ENCODE results near the gene STUB1.

STUB1 gene

GRCh38 chr16:678209-678857 is 1.9 kb upstream of the STUB1 start:
- Histone ChIP-seq H3K4me3 (ENCODE audit: low read depth, low read length) (no peak overlapping the region), H3K27ac (no peak overlapping the region), H3K36me3 (replicated peaks) (peaks cover 30% of the 10 kb centered on the region), H3K27me3 (replicated peaks) (no peaks in the 10 kb centered on the region)
- in situ Hi-C loops (cut with HindIII; ENCODE audit: low pct_ligation_motif_present, low sequenced_read_pairs) = no loop called here
- TF ChIP-seq CTCF (IDR thresholded peaks at IDR 0.05; ENCODE audit: low read depth, low read length, missing control alignments) = no peak
- no peak for DNase-seq

GRCh38 chr16:678858-679813 is 1.1 kb upstream of the STUB1 start:
- Histone ChIP-seq H3K36me3 (replicated peaks) (peaks cover 25% of the 10 kb centered on the region), H3K27ac (no peak overlapping the region), H3K4me3 (ENCODE audit: low read depth, low read length) (peak overlapping the region; percentile 56), H3K27me3 (replicated peaks) (no peaks in the 10 kb centered on the region)
- in situ Hi-C loops (cut with HindIII; ENCODE audit: low pct_ligation_motif_present, low sequenced_read_pairs) = no loop called here
- no peak for DNase-seq
- TF ChIP-seq CTCF (IDR thresholded peaks at IDR 0.05; ENCODE audit: low read depth, low read length, missing control alignments) = no peak

- H3K27me3 ChIP-seq (replicated peaks) = no peaks in the 10 kb centered on the region
- no peak for TF ChIP-seq CTCF (IDR thresholded peaks at IDR 0.05; ENCODE audit: low read depth, low read length, missing control alignments)
- H3K36me3 ChIP-seq (replicated peaks) = peaks cover 20% of the 10 kb centered on the region
- H3K27ac ChIP-seq = peak overlapping the region; percentile 59
- no peak for DNase-seq
- H3K4me3 ChIP-seq (ENCODE audit: low read depth, low read length) = peak overlapping the region; percentile 72
- in situ Hi-C loops (cut with HindIII; ENCODE audit: low pct_ligation_motif_present, low sequenced_read_pairs) = no loop called here
These were observed 375 bp downstream of the STUB1 start for GRCh38 chr16:680625-680945.

- peak; percentile 23 for TF ChIP-seq CTCF (IDR thresholded peaks at IDR 0.05; ENCODE audit: low read depth, low read length, missing control alignments)
- Histone ChIP-seq H3K27ac (peak overlapping the region; percentile 59), H3K27me3 (replicated peaks) (no peaks in the 10 kb centered on the region), H3K36me3 (replicated peaks) (peaks cover 20% of the 10 kb centered on the region), H3K4me3 (ENCODE audit: low read depth, low read length) (peak overlapping the region; percentile 72)
- no peak for DNase-seq
- in situ Hi-C loops (cut with HindIII; ENCODE audit: low pct_ligation_motif_present, low sequenced_read_pairs) = no loop called here
These were observed 946 bp downstream of the STUB1 start for GRCh38 chr16:680967-681745.

GRCh38 chr16:681746-682427 is 1.7 kb downstream of the STUB1 start:
- no peaks in the 10 kb centered on the region for H3K27me3 ChIP-seq (replicated peaks)
- H3K27ac ChIP-seq = no peak overlapping the region
- peak overlapping the region; percentile 22 for H3K4me3 ChIP-seq (ENCODE audit: low read depth, low read length)
- DNase-seq = no peak
- in situ Hi-C loops (cut with HindIII; ENCODE audit: low pct_ligation_motif_present, low sequenced_read_pairs) = no loop called here
- TF ChIP-seq CTCF (IDR thresholded peaks at IDR 0.05; ENCODE audit: low read depth, low read length, missing control alignments) = no peak
- H3K36me3 ChIP-seq (replicated peaks) = peaks cover 24% of the 10 kb centered on the region

All from brain microvascular endothelial cell (primary cell).